Brain microvascular endothelial cell (primary cell): ENCODE data around the gene MAML3.
A peak's percentile ranks its signal among the peaks of the same experiment; 100 is the strongest.

Source experiments
- DNase-seq: peaks from one replicate; pipeline ENCODE4 v3.0.0-alpha.2; 2020
- H3K27ac ChIP-seq: fragments of 250-450 bp; sonication (Bioruptor Pico); 2 replicates; pipeline ENCODE4 v1.5.1; 2020; ENCODE audit warnings: mild to moderate bottlenecking, moderate library complexity
- H3K27me3 ChIP-seq: fragments of 250-450 bp; sonication (Bioruptor Pico); replicated peaks from 2 replicates; pipeline ENCODE4 v1.5.1; 2020; ENCODE audit warnings: mild to moderate bottlenecking
- H3K36me3 ChIP-seq: fragments of 250-450 bp; sonication (Bioruptor Pico); replicated peaks from 2 replicates; pipeline ENCODE4 v1.5.1; 2020; ENCODE audit warnings: mild to moderate bottlenecking
- H3K4me3 ChIP-seq: 2 replicates; pipeline ENCODE4 v1.5.1; 2011; ENCODE audit warnings: low read depth, mild to moderate bottlenecking, control low read depth, low read length, moderate library complexity
- in situ Hi-C: cut with HindIII; loops from 2 replicates; pipeline ENCODE4 v1.10.0; 2017; ENCODE audit warnings: low sequenced_read_pairs, low pct_ligation_motif_present
- TF ChIP-seq, protein P1 (sequence below): IDR thresholded peaks from 2 replicates; pipeline ENCODE4 v1.5.1; 2011; ENCODE audit warnings: low read depth, mild to moderate bottlenecking, moderate library complexity, low read length, control low read depth, inconsistent platforms; ENCODE audit errors: missing control alignments

Gene MAML3

GRCh38 chr4:140154572-140154891 lies 548 bp upstream of the MAML3 start:
- TF ChIP-seq, protein P1, sequence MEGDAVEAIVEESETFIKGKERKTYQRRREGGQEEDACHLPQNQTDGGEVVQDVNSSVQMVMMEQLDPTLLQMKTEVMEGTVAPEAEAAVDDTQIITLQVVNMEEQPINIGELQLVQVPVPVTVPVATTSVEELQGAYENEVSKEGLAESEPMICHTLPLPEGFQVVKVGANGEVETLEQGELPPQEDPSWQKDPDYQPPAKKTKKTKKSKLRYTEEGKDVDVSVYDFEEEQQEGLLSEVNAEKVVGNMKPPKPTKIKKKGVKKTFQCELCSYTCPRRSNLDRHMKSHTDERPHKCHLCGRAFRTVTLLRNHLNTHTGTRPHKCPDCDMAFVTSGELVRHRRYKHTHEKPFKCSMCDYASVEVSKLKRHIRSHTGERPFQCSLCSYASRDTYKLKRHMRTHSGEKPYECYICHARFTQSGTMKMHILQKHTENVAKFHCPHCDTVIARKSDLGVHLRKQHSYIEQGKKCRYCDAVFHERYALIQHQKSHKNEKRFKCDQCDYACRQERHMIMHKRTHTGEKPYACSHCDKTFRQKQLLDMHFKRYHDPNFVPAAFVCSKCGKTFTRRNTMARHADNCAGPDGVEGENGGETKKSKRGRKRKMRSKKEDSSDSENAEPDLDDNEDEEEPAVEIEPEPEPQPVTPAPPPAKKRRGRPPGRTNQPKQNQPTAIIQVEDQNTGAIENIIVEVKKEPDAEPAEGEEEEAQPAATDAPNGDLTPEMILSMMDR = no peak
- Histone ChIP-seq H3K36me3 (no peaks in the 10 kb centered on the region), H3K27me3 (no peaks in the 10 kb centered on the region), H3K27ac (peak overlapping the region; percentile 84), H3K4me3 (peak overlapping the region; percentile 81)
- in situ Hi-C loops = loop anchor here (10.0 kb wide), 1 partner anchor 90 kb away; no protein-coding TSS in a partner anchor
- no peak for DNase-seq

GRCh38 chr4:140153419-140153717 lies 616 bp downstream of the MAML3 start:
- in situ Hi-C loops = loop anchor here (10.0 kb wide), 1 partner anchor 91 kb away; no protein-coding TSS in a partner anchor
- H3K27ac ChIP-seq = peak overlapping the region; percentile 84

DNA sequence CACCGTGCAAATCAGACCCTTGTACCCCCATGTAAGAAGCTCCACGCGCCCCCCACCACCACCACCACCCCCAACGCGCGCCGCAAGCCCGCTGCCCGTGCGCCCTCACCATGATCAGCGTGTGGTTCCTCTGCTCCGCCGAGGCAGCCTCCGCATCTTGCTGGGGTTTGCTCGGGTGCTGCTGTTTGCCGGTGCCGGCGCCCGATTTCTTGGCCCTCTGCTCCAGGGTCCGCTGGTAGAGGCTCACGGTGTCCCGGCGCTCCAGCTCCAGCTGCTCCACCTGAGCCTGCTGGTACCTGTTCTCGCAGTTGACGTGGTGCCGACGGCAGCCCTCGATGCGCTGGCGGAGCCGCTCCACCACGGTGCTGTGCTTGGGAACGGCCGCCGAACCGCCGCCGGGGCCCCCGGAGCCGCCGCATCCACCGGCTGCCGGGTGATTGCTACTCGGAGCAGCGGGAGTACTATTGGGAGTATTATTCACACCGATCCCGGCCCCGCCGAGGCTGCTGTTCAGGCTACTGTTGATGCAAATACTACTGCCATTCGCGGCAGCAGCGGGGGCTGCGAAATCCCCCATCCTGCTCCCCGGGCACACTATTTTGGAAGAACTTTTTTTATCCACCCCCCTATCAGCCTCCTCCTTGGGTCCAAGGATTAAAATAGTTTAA lies 1.1 kb downstream of the MAML3 start:
- Histone ChIP-seq H3K27ac (peak overlapping the region; percentile 84), H3K27me3 (no peaks in the 10 kb centered on the region), H3K36me3 (no peaks in the 10 kb centered on the region), H3K4me3 (peak overlapping the region; percentile 81)
- in situ Hi-C loops = loop anchor here (10.0 kb wide), 1 partner anchor 92 kb away; no protein-coding TSS in a partner anchor
- TF ChIP-seq, protein P1 = no peak
- DNase-seq = peak; percentile 60

More at GRCh38 chr4:140153419-140153717, 616 bp downstream of the MAML3 start:
- TF ChIP-seq, protein P1 = no peak
- no peak for DNase-seq
- no peaks in the 10 kb centered on the region for H3K36me3 ChIP-seq
- no peaks in the 10 kb centered on the region for H3K27me3 ChIP-seq
- H3K4me3 ChIP-seq = peak overlapping the region; percentile 81

GRCh38 chr4:140152013-140152703 lies 1.8 kb downstream of the MAML3 start:
- DNase-seq = no peak
- TF ChIP-seq, protein P1 = peak; percentile 29
- peak overlapping the region; percentile 81 for H3K4me3 ChIP-seq
- H3K27me3 ChIP-seq = no peaks in the 10 kb centered on the region
- in situ Hi-C loops = loop anchor here (10.0 kb wide), 1 partner anchor 93 kb away; no protein-coding TSS in a partner anchor
- H3K36me3 ChIP-seq = no peaks in the 10 kb centered on the region
- peak overlapping the region; percentile 83 for H3K27ac ChIP-seq

DNA sequence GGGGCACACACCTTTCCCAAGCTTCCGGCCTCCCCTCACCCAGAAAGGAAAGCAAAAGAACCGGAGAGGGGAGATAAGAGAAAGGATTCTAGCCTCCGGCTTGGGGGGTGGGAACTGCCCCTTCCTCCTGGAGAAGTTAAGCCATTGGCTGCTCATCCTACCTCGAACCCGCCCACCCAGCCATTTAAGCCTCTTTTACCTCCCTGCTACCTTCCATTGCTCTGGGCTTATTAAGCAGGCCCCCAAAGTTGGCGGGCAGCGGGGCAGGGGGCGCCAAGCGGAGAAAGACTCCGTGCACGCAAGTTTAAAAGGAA lies 2.3 kb downstream of the MAML3 start:
- TF ChIP-seq, protein P1 = no peak
- Histone ChIP-seq H3K27ac (peak overlapping the region; percentile 83), H3K27me3 (no peaks in the 10 kb centered on the region), H3K36me3 (no peaks in the 10 kb centered on the region), H3K4me3 (peak overlapping the region; percentile 81)
- peak; percentile 87 for DNase-seq
- in situ Hi-C loops = loop anchor here (10.0 kb wide), 1 partner anchor 93 kb away; no protein-coding TSS in a partner anchor
